NCI-H1092 (cell line): ENCODE results near the gene ZNF438.
"Not testable (repeated sequence)": the region's sequence is repeated elsewhere in the genome, so short reads cannot be mapped to it uniquely, and the experiment has no call there.

ENCODE experiments used
- DNase-seq: peaks from one replicate; lab custom pipeline; 2025; lab: John Stamatoyannopoulos, UW

Gene ZNF438

DNA sequence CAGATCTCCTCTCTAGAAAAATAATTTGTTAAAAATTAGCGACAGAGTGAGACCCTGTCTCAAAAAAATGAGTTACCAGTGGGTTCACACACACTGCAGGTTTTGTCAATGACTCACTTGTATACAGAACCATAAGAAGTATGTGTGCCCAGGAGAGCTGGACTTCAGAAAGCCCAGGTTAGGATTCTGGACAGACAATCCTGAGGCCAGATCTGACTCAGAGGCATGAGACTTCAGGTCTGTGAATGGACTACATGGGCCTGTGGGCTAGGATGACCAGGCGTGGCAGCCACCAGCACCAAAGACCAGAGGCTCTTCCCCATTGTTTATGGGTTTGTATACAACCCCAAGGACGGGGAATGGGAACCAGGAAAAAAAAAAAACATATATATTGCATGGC is 9.3 kb upstream of the ZNF438 start:
- no peak for DNase-seq

DNA sequence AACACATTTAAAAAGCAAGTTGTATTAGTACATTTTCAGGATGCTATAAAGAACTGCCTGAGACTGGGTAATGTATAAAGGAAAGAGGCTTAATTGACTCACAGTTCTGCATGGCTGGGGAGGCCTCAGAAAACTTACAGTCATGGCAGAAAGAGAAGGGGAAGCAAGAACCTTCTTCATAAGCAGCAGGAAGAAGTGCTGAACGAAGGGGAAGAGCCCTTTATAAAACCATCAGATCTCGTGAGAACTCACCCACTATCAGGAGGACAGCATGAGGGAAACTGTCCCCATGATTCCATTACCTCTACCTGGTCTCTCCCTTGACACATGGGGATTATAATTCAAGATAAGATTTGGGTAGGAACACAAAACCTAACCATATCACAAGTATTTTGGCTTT is 7.3 kb upstream of the ZNF438 start:
- not testable (repeated sequence) for DNase-seq

DNA sequence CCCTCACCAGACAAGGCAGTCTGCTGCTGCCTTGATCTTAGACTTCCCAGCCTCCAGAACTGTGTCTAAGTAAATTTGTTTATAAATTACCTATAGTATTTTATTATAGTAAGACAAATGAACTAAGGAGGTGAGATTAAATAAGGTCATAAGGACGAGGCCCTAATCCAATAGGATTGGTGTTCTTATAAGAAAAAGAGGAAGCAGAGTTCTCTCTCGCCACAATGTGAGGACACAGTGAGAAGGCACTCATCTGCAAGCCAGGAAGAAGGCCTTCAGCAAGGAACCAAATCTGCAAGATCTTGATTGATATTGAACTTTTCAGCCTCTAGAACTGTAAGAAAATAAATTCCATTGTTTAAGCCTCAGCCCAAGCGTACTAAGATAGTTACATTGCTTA is 6.1 kb upstream of the ZNF438 start:
- no peak for DNase-seq

DNA sequence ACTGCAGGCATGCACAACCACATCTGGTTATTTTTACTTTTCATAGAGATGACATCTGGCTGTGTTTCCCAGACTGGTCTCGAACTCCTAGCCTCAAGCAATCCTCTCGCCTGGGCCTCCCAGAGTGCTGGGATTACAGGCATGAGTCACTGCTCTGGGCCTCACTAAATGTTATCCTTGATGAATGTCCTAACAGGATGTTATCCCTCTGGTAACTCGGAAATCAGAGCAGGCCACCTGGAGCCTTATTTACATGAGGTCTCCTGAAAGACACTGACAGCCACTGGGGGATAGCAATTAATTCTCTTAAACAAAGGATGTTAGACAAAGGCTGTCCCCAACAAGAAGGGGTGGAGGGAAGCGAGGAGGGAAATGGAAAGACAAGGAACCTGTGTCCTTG is 4.5 kb upstream of the ZNF438 start:
- no peak for DNase-seq

DNA sequence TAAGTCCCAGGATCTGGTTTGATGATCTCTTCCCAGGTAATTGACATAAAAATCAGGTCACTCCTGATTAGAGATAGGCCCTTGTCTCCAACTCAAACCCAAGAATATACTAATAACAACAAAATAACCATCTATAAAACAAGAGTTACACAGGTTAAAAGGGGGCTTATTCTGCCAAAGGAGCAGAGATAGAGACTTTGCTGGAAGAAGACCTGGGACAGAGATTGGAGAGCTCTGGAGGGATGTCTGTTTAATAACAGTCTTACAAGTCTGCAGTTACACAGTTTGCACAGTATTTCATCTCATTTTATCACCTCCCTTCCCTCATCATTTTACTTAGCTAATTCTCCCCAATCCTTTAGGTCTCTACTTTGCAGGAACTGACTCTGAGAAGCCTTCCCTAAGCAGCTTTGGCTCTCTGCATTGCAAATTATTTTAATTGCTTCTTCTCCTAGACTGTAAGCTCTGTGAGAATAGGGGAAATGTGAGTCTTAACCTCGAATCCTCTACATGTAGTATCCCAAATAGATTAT is 3.7 kb upstream of the ZNF438 start:
- DNase-seq, result no peak

DNA sequence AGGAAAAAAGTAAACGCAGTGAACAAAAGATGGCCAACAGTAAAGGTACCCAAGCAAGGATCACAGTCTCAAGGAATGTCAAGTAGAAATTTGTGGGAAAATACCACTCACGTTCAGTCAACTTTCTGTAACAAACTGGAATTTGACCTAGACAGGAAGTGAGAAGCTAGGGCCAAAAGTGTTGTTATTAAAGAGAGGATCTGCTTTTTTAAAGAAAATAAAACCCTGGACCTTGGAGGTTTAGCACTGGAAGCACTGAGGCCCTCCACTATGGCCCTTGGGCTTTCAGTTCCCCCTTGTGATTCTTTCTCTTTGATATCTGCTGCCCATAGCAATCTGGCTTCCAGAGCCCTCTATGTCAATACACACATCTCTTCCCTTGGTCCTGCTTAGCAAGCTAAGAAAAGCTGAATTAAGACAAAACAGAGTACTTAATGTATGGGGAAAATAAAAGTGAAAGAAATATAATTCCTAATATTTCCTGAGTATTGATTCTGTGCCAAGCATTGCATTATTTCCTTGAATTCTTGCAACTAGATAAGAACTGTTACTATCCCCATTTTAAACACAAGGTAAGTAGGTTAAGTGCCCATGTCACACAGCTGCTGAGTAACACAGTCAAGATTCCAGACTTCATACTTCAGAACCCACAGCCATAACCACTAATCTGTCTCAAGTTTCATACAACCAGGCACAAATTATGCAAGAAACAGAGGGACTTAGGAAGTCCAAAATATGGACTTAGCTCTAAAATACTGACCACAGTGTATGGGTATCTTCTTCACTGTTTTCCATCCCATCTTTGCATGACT is 2.6 kb upstream of the ZNF438 start:
- DNase-seq, result no peak

DNA sequence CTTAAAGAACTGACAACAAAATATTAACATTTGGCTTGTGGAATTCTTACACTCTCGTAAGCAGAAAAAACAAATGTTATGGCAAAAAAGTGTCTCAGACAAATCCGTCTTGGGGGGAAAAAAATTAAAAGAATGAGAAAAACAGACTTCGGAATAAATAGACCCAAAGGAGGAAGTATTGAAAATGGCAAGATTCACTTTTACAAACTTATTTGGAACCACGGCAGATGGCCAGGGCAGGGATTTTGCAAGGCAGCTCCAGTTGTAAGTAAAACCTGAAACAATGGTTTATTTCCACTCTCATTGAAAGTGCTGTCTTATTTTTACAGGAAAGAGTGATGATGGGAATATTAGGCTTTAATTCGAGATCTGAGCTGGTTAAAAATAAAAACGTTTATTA is 1.5 kb upstream of the ZNF438 start:
- DNase-seq, result no peak

DNA sequence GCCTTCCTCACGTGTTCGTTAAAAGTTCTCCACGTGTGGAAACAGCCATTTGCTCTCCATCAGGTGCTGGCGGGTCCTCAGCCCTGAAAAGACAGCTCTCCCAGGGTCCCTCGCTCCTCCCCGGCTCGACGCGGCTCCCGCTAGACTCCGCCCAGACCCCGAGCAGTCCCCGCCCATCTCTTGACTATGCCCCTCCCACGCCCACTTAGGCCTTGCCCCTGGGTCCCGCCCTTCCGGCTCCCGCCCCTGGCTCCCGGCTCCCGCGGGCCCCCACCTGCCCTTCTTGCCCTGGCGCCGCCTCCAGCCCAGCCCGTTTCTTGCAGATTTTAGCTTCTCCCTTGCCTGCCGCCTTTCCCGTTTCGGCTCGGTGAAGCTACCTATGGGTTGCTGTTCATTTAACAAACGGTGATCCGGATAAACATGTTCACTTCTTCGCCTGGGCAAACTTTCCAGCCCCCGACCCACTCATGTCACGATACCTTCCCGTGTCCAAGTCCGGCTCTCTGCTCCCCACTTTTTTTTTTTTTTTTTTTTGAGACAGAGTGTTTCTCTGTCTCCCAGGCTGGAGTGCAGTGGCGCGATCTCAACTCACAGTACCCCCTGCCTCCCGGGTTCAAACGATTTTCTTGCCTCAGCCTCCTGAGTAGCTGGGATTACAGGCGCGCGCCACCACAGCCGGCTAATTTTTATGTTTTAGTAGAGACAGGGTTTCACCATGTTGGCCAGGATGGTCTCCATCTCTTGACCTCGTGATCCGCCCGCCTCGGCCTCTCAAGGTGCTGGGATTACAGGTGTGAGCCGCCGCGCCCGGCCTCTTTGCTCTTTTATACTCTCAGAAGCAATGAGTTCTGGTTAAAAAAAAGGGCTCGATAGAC is 830 bp upstream of the ZNF438 start:
- DNase-seq, result peak; percentile 79

DNA sequence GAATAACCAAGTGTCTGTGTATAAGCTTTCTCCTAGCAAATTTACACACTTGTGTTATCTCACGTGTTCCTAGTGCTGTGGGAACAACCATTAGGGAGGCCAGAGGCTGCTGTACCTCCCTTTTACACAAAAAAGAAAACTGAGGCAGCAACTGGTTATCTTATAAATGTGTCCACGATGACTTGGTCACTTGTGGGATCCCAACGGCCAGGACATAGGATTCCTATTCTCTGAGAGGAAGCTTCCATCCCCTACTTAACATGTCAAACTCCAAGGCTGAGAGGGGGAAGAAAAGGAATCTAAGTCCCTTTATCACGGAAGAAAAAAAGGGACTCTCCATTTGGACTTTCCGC is 484 bp downstream of the ZNF438 start:
- DNase-seq, result no peak

DNA sequence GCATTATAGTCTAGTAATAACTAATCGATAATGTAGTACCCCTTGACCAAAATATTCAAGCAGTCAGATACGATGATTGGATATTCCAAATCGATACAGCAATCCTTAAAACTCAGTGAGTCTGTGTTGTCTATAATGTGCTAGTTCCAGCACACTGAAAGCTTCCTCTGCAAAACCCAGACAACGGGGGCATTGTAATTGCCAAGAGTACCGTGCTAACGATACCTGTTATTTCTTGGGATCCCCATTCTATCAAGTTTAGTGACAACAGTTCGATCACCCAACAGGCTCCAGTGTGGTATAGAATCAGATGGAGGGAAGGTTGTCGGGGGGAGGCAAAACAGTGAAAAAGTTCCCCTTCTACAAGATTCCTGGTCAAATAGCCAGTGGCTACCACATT is 865 bp downstream of the ZNF438 start:
- DNase-seq, result no peak

DNA sequence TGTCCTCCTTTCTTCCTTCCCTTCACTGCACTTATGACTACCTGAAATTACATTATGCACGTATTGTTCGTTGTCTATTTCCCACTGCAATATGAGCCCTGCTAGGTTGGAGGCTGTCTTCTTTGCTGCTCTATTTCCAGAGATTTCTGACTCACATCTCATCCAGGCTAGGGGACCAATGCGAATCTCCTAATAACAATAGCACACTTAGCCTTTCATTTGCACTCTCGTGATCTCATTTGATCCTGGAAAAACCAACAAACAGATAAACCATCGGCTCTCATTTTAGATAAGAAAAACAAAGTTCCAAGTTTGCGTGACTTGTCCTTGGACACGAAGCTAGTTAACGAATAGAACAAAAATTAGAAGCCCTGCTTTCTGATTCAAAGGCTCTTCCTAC is 1.4 kb downstream of the ZNF438 start:
- DNase-seq, result no peak

DNA sequence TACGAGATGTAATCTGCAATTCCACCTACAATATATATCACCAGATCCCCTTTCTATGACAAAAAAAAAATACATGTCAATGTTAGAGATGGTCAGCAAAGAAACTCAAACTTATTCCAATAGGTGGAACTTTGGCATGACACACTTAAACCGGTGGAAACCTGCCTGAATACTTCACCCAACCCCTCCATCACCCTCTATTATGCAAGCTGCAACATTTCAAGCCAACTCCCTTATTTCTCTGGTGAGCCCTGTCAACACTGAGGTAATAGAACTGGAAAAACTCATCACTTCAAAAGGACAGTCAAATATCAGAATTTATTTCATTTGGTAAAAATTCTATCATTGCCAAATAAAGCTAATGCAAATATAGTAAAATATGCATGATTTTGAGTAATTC is 3.6 kb downstream of the ZNF438 start:
- no peak for DNase-seq

DNA sequence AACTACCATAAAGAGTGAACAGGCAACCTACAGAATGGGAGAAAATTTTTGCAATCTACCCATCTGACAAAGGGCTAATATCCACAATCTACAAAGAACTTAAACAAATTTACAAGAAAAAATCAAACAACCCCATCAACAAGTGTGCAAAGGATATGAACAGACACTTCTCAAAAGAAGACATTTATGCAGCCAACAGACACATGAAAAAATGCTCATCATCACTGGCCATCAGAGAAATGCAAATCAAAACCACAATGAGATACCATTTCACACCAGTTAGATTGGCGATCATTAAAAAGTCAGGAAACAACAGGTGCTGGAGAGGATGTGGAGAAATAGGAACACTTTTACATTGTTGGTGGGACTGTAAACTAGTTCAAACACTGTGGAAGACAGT is 5.4 kb downstream of the ZNF438 start:
- not testable (repeated sequence) for DNase-seq

DNA sequence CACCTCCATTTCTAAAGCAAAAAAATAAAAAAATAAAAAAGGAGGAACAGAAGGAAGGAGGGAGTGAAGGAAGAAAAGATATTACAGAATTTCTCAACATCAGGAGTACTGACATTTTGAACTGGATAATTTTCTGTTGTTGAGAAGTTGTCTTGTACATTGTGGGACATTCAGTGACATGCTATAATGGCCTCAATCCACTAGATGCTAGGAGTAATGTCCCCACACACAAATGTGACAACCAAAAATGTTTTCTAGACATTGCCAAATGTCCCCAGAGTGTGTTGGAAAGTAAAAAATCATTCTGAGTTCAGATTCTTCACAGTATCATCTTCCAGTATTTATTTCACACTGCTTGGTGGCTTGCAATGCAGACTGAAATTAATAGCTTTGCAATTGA is 6.5 kb downstream of the ZNF438 start:
- no peak for DNase-seq

DNA sequence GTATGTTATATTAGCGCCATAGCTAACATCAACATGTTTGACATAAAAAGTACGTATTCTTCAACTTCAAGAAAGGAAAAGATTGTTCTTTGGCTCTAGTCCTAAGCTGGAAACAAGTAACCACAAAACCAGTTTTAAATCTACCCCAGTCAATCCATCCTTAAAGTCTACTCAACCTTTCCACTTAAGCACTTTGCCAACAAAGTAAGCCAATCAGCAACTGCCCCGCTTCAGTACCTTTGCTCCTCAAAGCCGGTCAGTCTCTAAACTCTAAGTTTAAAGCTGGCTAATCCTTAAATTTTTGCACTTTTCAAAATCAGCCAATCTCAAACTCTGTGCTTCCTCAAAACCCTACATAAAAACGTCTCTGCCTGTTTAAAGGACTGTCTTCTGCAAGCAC is 8.1 kb downstream of the ZNF438 start:
- no peak for DNase-seq

DNA sequence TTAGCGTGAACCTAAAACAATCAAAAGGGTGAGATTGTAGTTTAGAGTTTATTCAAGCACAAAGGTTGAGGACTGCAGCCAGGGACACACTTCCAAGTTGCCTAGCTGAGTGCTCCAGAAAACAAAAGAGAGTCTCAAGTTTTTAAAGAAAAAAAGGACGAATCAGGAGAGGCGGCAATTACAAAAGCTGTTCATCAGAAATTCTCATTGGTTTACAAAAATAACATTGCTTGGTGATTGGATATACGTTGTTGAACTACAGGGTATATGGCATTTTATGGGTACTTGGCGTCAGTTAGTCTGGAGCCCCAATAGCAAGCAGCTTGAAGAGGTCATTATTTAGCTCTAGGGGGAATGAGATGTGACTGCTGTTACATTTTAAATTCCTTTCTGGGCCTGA is 11.5 kb downstream of the ZNF438 start:
- DNase-seq, result no peak

DNA sequence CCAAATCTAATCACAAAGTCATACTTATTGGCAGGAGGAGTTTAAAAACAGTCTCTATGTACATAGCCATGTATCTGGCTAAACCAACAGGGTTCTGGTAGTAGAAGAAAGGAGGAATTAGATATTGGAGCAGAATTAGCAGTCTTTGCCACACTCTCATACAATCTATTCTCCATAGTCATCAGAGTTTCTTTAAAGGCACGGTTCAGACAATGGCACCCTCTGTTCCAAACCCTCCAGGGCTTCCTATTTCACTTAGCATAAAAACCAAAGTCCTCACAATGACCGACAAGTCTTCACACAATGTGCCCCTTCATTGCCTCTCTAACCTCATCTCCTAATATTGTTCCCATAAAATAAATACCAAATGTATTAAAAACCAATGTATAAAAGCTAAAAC is 12.7 kb downstream of the ZNF438 start:
- no peak for DNase-seq

DNA sequence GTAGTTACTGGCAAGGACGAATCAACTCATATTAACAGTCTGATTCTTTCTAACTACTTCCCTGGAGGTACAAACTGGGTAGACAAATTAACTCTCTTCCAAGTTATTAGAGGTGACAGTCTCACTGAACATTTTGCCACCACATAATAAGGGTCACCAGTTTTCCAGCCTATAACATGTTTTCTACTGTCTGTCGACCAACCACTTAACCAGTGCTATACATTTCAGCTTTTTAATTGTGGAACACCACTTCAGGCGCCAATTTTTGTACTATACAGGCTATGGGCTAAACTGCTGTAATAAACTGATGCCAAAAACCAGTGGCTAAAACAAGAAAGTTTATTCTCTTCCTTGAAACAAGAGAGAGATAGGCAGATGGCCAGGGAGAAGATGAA is 13.3 kb downstream of the ZNF438 start:
- DNase-seq, result no peak

DNA sequence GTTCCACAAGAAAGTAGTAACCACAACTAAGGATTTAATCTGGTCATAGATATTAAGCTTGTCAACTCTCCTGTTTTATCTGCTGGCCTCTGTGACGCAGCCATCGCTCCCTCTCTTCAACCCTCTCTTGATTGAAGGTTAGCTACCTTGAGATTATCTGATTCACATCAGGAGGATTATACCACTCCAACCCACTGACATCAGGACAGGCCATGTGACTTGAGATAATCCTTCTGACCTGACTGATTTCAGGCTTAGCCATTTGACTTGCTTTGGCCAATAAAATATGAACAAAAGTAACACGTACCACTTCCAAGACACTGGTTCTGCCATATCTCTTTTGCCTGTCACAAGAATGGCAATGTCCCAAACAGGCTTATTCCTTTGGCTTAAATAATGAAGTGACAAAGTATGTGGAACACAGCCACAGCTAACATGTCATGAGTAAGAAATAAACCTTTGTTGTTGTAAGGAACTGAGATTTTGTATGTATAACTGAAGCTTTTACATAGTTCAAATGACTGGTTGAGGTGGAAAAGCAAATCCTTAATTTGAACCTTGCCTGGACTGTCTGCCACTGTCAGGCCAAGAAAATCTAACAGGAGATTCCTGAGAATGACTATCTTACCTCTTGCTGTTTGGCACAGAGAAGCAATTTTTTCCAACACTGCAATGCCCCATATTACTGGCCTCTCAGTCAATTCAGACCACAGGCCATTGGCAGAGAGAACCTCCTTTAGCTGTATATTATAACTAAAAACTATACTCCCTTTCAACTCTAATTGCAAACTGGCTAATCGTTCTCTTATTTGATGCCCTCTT is 13.9 kb downstream of the ZNF438 start:
- DNase-seq, result no peak

DNA sequence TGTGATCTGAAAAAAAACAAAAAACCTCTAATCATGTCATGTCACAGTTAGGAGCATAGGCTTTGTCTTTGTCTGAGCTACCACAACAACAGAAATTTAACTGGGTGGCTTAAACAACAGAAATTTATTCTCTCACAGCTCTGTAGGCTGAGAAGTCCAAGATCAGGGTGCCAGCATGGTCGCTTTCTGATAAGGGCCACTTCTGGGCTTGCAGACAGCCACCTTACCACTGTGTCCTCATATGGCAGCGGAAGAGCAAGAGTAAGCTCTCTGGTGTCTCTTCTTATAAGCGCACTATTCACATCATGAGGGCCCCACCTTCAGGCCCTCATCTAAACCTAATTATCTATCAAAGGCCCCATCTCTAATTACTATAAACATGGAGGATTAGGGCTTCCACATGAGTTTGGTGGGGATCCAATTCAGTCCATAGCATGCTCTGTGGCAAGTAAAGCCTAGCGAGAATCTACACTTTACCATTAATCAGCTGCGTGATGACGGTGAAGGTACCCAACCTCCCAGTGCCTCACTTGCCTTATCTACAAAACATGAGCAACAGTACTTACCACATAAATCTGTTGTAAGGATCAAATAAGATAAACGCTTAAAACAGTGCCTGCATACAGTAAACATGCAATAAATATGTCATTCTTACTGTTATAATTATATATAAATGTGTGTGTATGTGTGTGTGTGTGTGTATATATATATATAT is 17.3 kb downstream of the ZNF438 start:
- DNase-seq, result no peak

DNA sequence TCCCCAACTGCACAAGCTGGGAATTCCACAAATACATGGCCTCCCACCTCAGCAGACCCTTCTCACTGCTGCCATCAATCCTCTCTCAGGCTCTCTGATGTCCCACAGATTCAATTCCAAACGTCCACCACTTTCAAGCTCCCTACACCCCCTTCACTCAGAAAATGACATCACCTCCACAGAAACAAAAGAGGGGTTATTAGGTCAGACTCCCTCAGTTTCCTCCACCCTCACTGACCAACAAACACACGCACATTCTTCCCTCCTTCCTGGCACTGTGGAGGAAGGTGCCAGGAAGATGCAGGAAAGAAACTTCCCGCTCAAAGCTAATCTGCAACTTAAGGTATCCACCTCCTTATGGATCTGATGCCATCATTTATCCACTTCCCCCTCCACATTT is 18.3 kb downstream of the ZNF438 start:
- DNase-seq, result no peak

DNA sequence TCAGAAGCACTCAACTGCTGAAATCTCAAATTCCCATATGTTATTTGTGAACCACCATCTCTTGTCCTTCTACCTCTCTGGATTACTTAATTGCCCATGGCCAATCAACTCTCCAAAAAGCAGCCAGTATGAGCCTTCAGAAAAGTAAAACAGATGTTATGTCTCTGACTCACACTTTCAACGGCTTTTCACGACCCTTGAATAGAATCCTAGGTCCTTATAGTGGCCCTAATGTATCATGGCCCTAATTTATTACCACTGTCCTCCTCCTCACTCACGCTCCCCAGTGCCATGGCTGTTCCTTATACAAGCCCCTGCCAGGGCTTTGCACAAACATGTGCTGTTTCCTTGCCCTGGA is 20.0 kb downstream of the ZNF438 start:
- no peak for DNase-seq
